Stimulated activated CD4-positive, alpha-beta T cell treated with anti-CD3 and anti-CD28 coated beads, Interleukin-2, amount 100 ng/mL, for 24 hours (primary cell): Measurements from ENCODE around the gene C17orf107.
A peak's percentile ranks its signal among the peaks of the same experiment; 100 is the strongest.
"Not testable (repeated sequence)": the region's sequence is repeated elsewhere in the genome, so short reads cannot be mapped to it uniquely, and the experiment has no call there.

Experiments used
- DNase-seq, 2 donors: peaks; one replicate each; pipeline ENCODE4 v3.0.0-alpha.2; 2020

Gene C17orf107

DNA sequence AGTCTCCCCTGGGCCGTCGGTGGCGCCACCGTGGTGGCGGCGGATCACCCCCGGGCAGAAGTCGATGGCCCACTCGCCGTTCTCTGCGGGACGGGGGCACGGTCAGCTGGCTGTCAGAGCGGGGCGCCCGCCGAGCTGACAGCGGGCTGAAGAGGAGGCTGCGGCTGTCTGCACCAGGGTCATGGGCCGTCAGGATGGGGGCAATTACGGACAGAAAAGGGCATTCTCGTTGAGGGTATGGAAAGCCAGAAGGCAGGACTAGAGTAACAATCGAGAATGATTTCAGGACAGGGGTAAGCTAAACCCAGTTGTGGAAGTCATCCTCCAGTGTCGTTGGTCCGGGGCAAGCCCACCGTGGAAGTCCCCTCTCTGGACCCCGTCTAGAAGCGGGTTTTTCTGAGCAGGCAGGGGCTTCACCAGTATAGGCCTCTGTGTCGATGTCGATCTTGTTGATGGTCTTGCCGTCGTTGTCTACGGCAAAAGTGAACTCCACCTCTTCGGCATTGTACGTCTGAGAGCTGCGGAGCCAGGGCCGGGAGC, 1.8 kb downstream of the C17orf107 start:
- DNase-seq, result peak in 1 of 2 donors; percentile 19

- DNase-seq, result peak in 1 of 2 donors; percentile 19
These were observed 2.5 kb downstream of the C17orf107 start for GRCh38 chr17:4901648-4902344.

GRCh38 chr17:4902540-4902939, 3.2 kb downstream of the C17orf107 start:
- DNase-seq, result no peak

- DNase-seq, result peak; percentile 81
These were observed 3.9 kb downstream of the C17orf107 start, which contains the start of gene CHRNE for GRCh38 chr17:4903051-4903818. TSS of gene CHRNE (minus strand) at chr17:4903098. CDS start at chr17:4903063, 35 bp downstream.

DNA sequence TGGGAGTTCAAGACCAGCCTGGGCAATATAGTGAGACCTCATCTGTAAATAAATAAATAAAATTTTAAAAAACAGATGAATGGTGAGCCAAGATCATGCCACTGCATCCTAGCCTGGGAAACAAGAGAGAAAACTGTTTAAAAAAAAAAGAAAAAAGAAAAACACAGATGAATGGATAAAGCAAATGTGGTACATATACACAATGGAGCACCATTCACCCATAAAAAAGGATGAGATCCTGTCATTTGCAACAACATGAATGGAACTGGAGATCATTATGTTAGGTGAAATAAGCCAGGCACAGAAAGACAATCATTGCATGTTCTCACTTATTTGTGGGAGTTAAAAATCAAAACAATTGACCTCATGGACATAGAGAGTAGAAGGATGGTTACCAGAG, 7.3 kb downstream of the C17orf107 start:
- DNase-seq, result not testable (repeated sequence)

- DNase-seq, result no peak
These were observed 9.0 kb downstream of the C17orf107 start for GRCh38 chr17:4908301-4908700.

GRCh38 chr17:4908711-4909496, 9.6 kb downstream of the C17orf107 start:
- peak; percentile 72 for DNase-seq

- no peak for DNase-seq
These were observed 14.7 kb downstream of the C17orf107 start for GRCh38 chr17:4913994-4914393.

GRCh38 chr17:4914551-4914950, 15.2 kb downstream of the C17orf107 start:
- DNase-seq, result not testable (repeated sequence)

DNA sequence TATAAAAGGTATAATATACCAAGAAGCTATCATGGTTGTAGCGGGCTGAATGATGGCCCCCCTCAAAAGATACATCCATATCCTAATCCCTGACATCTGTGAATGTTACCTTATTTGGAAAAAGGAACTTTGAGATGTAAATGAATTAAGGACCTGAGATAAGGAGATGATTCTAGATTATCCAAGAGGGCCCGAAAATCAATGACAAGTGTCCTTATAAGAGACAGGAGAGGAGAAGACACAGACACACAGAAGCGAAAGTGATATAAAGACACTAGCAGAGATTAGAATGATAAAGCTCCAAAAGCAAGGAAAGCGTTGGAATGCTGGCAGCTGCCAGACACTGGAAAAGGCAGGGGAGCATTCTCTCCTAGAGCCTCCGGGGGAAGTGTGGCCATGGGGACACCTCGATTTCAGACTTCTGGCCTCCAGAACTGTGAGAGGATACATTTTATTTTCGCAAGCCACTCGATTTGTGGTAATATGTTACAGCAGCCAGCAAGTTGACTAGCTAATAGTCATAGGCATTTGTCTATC, 20.2 kb downstream of the C17orf107 start:
- DNase-seq, result no peak

- DNase-seq, result no peak
These were observed 21.2 kb downstream of the C17orf107 start for GRCh38 chr17:4920351-4921048.

- no peak for DNase-seq
These were observed 22.0 kb downstream of the C17orf107 start for GRCh38 chr17:4921320-4921719.

GRCh38 chr17:4926577-4927335, 27.4 kb downstream of the C17orf107 start:
- DNase-seq, result not testable (repeated sequence)

- no peak for DNase-seq
These were observed 29.5 kb downstream of the C17orf107 start for GRCh38 chr17:4928881-4929280.

DNA sequence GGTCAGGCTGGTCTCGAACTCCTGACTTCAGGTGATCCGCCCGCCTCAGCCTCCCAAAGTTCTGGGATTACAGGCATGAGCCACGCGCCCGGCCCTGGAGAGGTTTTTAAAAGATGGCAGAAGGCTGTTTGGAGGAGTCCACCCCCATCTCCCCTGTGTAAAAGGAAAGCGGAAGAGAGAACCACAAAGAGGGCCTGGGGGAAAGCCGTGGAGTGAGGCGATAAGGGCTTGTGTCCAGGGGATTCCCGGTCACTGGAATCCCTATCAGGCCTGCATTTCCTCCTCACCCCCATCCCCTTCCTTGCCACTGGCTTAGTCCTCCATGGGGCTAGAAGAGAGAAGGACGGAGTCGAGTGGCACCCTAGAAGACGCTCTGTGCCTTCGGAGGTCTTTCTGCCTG, 32.6 kb downstream of the C17orf107 start, which contains the start of gene GP1BA:
Gene GP1BA, plus strand, starts transcription at position 315 of the 400 bp plus-strand sequence. CDS start 328 bp downstream, outside the sequence.
- DNase-seq, result no peak

DNA sequence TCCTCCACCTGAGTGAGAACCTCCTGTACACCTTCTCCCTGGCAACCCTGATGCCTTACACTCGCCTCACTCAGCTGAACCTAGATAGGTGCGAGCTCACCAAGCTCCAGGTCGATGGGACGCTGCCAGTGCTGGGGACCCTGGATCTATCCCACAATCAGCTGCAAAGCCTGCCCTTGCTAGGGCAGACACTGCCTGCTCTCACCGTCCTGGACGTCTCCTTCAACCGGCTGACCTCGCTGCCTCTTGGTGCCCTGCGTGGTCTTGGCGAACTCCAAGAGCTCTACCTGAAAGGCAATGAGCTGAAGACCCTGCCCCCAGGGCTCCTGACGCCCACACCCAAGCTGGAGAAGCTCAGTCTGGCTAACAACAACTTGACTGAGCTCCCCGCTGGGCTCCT, 33.4 kb downstream of the C17orf107 start:
- no peak for DNase-seq

- DNase-seq, result no peak
These were observed 34.3 kb downstream of the C17orf107 start for GRCh38 chr17:4933646-4934045.

GRCh38 chr17:4934173-4934979, 35.0 kb downstream of the C17orf107 start:
- no peak for DNase-seq

DNA sequence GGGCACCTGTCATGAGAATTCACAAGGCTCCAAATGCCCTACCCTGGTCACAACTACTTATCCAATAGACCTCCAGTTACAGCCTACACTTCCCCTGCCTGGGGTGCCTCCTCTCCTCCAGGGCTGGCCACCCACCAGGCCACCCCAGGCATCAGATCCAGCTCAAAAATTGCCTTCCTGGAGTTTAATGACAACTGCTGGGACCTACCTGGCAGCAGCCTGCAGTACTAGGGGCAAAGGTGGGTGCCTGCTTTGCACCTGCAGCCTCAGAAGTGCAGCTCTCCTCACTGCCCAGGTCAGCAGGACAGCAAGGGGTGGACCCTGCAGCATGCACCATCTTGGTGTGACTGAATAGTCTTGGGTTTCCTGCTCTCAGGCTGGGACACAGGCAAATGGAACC, 36.3 kb downstream of the C17orf107 start:
- DNase-seq, result no peak

- DNase-seq, result no peak
These were observed 37.1 kb downstream of the C17orf107 start for GRCh38 chr17:4936436-4936835.
